NCI-H187 (cell line): ENCODE results near the gene TMEM191C.
"Not testable (repeated sequence)": the region's sequence is repeated elsewhere in the genome, so short reads cannot be mapped to it uniquely, and the experiment has no call there.

Experiments
- DNase-seq, 2 experiments: peaks; one replicate each; lab custom pipeline; 2025; lab: John Stamatoyannopoulos, UW

Gene TMEM191C

DNA sequence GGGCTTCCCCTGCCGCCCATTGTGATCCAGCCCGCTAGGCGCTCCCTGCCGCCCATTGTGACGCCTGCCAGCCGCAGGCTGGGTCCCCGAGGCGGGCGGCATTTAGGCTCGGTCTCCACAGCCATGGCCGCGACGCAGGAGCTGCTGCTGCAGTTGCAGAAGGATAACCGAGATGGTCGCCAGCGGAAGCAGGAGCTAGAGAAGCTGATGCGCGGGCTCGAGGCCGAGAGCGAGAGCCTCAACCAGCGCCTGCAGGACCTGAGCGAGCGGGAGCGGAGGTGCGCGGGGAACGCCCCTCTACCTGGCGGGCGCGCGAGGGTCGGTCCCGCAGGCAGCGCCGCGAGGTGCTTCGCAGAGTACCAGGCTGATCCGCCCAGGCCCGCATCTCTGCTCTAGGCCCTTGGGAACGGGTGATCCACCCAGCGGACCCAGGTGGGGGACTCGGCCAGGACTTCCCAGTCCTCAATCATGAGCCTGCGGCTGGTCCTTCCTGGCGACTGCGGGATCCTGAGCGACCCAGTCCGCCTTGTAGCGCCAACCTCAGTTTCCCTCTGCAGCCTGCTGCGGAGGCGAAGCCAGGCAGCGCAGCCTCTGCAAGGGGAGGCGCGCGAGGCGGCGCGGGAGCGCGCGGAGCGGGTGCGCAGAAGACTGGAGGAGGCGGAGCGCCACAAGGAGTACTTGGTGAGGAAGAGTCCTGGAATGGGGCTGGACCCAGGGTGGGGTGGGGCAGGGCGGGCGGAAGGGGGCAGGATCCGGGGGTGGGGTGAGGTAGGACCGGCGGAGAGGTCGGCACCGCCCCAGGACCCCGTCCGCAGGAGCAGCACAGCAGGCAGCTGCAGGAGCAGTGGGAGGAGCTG, at the start of gene TMEM191C:
TSS of gene TMEM191C (plus strand) at position 51 of the 857 bp plus-strand sequence. CDS start at position 124, 73 bp downstream.
- DNase-seq: not testable (repeated sequence)

DNA sequence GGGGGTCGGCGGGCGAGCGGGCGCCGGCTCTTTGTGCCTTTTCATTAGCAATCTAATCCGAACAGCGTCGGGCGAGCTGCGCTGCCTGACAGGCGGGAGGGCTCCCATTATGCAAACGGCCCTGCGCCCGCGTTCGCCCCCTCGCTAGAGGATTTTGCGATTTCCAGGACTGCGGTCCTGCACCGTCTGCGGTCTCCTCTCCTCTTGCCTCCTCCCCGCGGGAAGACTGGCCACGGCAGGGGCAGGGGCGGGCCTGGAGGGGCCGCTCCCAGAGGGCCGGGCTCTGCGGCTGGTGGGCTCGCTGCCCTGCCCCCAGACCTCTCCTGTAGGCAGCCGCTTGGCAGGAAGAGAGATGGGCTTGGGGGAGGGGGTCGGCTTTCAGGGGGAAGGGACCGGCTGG, 49.3 kb upstream of the TMEM191C start:
- not testable (repeated sequence) for DNase-seq

DNA sequence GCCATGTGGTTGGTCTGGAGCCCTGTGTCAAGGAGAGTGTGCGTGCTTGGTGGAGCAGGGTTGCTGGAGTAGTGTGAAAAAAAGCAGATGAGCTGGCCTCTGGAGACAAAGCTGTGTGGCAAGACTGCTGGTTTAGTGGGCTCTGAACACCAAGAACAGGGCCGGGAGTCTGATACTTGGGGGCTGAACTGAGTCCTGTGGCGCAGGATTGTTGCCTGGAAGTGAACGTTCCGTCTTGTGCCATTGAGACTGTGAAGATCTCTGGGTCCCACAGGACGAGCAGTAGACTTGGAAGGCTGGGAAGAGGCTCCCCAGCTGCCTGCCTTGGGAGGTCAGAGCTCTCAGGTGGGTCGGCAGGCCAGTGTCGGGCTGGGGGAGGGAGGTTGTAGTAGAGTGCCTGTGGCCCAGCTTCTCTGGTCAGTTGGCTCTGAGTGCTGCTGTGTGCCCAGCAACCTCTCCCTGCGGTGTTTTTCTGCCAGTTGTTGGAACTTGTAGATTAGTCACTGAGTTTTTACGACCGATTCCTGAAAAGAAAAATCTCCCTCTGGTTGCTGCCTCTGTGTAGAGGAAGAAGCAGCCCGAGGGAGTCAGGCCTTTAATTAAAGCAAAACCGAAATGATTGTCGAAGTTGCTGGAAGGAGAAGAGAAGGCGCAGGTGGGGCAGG, 48.1 kb upstream of the TMEM191C start:
- DNase-seq: not testable (repeated sequence)

DNA sequence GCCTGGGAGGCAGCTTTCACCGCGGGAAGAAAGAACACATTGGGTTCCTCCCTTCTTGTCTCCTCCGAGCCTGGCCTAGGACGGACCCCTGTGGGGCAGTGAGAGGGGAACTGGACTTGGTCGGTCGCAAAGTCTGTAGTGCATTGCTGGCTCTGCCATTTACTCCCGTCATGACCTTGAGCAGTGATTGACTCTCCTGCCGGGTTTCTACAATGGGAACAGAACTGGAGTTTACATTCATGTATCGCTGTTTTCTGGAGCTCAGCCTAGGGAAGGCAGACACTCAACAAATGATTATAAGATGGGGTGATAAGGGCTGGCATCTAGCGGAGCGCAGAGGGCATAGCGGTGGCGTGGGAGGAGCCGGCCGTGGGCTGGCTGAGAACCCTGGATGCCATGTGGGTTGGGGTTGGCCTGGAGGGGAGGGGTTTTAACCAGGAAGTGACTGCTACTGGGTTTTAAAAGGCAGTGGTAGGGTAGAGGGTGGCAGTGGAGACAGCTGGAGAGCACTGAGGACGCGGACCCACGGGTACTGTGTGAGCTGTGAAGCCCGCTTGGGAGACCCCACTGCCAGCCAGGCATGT, 46.9 kb upstream of the TMEM191C start:
- not testable (repeated sequence) for DNase-seq

DNA sequence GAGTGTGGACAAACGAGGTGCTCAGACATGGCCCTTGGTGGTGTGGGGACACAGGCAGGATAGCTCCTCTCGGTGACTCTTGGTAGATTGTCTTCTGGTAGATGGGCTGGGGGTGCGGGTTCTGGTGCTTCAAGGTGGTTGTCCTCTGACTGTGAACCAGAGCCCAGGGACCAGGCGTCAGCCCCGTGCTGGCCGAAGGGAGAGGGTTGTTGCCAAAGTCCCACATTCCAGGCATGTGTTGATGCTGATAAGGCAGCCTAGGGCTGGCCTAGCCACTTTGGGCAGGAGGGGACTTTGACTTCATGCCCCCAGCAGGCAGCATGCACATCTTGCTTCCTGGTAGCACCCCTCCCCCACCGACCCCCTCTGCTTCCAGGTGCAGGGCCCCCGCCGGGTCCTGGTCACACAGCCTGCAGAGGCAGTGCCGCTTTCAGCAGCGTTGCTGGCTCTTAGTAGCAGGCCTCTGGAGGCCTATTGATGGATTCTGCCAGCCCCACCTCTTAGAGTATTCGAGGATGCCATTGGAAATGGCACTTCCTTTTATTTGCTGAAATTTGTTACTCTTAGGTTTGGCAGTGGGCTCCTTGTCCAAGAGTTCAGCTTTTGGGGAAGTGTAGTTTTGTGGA, 43.0 kb upstream of the TMEM191C start:
- DNase-seq: not testable (repeated sequence)

DNA sequence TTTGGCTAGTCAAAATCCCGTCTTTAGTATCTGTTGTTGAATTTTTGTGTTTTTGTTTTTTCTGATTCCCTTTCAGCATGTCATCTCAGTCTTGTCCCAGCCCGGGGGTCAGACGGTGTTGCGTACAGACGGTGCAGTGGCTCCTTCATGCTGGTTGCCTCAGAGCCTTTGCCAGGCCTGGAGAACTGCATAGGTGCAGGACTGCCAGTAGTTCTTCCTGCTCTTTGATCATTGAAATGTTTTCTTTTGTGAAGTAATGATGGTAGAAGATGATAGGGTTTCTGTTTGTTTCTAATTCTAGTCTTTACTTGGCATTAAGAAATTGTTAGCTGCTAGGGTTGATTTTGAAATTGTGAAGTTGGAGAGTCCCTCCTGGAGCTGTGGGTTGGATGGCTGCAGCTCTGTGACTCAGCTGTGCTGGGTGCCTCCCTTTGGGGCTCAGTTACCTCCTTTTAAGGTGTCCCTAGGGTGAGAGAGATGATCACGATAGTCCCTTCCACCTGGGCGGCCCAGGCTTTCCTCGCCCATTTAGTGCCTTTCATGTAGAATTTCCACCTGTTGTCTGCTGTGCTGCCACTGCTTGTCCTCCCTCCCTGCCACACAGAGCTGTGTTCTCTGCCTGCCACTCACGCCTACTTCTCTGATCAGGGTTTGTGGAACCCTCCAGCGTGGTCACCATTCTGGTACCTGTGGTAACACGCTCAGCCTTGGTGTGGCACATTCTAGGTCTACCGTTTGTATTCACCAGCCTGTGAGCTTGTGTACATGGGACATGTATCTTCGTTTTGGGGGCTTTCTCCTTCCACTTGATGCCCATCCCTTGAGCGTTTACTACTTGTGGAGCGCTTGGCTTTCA, 32.6 kb upstream of the TMEM191C start:
- not testable (repeated sequence) for DNase-seq

DNA sequence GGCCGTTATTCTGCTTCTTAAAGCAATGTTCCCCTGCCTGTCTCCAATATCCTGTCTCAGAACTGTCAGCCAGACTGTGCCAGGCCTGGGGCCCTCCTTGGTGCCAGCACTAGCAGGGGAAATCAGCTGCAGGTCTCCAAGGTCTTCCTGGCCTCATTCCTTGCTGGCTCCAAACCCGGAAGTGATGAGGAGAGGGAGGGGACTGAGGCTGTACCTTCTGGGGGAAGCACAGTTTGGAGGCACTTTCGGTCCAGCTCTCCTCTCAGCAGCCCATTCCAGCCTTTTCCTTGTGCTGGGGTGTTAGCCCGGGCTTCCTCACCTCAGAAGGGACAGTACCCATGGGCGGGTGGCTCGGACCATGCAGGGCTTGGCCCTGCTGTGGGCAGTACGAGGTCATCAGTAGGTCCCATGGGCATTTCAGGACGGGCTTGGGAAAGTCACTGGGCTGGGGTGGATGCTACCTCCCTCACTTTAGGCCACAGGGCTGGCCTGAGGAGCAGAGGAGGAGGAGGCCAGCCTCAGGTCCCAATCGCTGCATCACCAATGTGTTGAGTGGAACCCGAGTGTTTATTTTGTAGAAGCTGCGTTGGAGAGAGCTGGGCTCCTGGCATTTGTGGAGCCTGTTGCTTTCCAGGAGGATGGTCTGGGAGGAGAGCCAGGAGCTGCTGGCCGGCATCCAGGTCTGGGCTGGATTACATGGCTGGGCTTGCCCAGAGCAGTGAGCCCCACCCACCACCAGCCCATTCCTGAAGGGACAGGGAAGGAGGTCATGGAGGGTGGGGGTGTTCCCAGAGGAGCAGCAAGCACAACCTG, 31.0 kb upstream of the TMEM191C start:
- DNase-seq: not testable (repeated sequence)

DNA sequence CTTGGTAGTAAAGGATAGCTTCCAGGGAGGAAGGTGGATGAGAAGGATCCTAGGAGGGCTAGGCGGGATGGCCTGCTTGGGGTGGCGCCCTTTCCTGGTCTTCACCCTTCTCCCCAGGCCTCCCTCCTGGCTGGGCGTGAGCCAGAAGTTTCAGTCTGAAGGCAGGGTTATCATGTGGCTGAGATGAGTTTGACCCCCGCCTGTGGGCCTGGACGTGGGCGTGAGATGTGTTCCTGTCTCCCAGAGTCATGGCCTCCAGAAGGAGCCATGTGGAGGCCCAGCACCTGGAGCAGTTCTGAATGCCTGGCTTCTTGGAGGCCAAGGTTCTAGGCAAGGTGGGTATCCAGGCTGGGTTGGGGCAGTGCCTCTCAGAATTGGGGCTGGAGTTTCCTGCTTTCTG, 29.2 kb upstream of the TMEM191C start:
- DNase-seq: not testable (repeated sequence)

DNA sequence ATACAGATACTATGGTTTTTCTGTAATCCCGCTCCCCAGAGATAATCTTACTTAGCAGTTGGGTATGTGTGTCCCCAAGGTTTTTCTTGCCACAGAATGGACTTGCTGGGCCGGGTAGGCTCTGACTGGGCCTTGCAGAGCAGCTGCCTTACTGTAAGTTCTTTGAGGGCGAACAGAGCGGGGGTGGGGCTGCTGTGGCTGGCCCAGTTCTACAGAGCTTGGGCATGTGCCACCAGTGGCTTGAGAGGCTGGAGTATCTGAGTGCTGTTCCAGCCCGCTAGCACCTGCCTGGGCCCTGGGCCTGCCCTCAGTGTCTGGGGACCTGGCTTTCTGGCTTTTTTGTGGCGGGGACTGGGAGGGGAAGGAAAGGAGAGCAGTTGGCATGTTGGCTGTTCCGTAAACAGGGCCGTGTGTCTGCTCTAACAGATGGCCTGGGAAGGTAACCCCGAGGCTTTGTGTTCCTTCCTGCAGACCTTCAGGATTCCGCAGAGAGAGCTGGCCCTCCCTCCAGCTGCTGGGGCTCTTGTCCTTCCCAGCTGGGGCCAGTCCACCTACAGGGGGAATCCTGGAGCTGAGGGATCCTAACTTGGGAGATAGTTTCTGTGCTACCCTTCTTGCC, 27.1 kb upstream of the TMEM191C start:
- not testable (repeated sequence) for DNase-seq

DNA sequence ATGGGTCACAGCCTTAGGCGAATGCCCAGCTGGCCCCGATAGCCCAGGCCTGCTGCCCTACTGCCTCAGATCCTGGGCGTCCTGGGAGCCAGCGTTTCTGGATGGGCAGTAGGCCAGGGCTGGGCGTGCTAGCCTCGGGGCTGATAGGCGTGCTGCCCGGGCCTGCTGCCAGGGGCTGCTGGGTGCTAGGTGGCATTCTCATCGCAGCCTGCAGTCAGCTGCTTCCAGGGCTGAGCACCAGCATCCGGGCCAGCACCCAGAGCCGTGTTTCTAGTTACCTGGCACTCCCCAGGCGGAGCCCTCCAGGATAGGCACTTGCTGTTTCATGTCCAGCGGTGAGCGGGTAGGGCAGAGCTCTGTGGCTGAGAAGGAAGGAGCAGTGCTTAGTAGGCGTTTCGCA, 26.5 kb upstream of the TMEM191C start:
- not testable (repeated sequence) for DNase-seq

DNA sequence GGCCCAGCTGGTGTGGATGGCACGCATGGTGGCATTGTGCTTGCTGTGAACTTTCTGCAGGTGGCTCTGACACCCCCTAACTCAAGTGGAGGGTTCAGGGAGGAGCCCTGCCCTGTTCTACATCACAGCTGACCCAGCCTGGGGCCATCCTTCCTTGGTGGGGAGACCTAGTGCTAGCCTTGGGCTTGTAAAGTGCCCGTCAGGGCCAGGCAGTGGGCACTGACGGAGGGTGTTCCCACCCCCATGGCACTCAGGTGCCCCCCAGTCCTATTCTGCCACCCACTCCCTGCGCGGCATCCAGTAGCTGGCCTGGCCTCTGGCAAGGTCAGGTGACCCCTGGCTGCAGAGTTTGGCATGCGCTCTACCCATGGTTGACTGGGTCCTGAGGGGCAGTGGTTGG, 26.0 kb upstream of the TMEM191C start:
- DNase-seq: not testable (repeated sequence)

DNA sequence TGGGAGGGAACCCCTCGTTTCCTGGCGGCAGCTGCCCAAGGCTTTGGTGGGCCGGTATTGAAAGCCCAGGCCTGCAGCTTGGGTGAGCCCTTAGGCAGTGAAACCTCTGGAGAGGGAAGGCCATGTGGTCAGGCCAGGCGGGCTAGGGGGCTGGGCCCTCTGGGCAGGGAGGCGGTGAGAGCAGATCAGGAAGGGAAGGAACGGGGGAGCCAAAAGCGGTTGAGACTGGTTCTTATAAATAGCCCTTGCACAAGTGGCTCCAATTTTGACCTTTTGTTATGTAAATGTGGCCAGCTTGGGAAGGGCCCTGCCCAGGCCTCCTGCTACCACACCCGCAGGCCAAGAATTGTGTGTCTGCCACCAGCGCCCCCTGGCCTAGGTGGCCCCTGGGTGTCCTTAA, 25.1 kb upstream of the TMEM191C start:
- DNase-seq: not testable (repeated sequence)

DNA sequence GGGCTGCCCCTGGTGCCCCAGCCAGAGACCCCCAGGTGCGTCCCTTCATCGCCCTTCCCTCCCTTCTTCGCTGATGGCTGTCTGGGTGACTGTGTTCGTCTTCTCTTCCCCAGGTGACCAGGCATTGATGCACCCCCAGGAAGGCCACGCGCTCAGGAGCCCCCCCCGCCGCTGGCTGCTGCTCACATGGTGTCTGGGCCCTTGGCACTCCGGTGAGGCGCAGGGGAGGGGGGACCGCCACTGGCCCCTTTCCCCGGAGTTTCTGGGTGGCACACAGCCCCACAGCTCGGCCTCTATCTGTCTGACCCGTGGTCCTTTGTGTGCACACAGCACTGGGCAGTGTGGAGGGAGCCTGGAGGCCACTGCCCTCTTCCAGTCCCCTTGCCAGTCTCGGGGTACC, 24.5 kb upstream of the TMEM191C start:
- not testable (repeated sequence) for DNase-seq

DNA sequence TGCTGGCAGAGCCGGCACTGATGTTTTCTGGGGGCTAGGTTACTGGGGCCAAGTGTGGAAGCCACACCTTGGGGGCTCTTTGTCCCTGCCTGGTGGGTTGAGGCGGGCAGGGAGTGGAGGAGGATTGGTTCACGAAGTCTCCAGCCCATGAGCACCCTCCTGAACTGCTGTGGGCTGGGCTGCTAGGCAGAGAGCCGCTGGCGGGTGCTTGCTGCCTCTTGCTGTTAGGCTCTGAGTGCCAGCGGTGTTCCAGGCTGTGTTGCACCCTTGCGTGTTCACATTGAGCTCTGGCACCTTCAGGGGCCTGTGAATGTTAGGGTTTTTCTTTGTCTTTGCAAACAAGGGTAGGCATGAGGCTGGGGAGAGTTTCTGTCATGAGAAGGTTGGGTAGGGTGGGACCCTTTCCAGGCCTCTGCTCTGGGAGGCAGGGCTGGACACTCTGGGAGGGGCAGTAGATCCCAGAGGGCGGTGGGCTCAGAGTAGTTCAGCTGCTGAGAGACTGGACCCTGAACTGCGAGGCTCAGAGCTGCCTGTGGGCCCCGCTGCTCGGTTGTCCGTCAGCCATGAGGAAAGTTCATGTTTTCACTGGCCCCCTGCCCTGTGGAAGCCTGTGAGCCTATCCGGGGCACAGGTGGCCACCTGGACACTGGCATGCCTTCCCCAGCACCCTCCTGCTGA, 24.0 kb upstream of the TMEM191C start:
- no peak for DNase-seq

DNA sequence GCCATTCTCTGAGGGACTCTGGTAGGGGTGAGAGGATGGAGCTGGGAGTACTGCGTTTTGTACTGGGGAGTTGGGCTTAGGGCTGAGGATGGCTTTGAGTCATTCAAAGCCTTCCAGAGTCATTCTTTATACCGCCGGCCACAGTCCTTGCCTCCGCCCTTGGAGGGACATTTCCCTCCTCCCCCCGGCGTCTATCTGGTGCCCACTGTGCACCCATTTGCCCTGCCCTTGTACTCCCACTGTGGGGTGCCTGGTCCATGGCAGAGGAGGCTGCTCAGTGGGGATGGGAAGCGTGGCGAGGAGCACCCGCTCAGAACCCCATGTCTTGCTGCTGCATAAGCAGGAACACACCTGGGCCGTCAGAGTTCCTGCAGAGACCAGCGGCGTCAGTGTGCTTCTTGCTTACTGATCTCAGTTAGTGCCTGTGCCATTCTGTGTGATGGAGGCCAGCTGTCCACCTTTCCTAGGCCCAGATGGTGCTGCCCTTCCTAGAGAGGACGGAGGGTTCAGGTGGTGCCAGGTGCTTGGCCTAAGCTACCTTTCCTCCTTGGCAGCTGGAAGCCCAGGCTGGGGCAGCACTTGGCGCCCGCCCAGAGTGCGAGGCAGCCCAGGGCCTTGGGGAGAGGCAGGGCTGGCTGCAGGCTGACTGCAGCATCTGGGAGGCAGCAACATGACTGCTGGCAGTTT, 23.3 kb upstream of the TMEM191C start:
- no peak for DNase-seq

DNA sequence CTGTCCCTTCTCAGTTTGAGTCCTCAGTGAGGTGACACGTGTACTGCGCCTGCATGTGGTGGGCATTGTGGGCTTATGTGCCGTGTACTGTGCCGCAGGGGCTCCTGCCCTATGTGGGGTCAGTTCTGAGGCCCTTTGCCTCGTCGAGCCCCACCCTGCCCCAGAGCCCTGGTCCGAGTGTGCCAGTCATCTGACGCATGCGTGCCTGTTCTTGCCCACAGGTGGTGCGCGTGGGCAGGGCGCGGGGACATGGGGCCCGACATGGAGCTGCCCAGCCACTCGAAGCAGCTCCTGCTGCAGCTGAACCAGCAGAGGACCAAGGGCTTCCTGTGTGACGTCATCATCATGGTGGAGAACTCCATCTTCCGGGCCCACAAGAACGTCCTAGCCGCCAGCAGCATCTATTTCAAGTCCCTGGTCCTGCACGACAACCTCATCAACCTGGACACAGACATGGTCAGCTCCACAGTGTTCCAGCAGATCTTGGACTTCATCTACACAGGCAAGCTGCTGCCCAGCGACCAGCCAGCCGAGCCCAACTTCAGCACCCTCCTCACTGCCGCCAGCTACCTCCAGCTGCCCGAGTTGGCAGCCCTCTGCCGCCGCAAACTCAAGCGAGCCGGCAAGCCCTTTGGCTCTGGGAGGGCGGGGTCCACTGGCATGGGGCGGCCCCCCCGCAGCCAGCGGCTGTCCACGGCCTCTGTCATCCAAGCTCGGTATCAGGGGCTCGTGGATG, 22.3 kb upstream of the TMEM191C start:
- DNase-seq: no peak

DNA sequence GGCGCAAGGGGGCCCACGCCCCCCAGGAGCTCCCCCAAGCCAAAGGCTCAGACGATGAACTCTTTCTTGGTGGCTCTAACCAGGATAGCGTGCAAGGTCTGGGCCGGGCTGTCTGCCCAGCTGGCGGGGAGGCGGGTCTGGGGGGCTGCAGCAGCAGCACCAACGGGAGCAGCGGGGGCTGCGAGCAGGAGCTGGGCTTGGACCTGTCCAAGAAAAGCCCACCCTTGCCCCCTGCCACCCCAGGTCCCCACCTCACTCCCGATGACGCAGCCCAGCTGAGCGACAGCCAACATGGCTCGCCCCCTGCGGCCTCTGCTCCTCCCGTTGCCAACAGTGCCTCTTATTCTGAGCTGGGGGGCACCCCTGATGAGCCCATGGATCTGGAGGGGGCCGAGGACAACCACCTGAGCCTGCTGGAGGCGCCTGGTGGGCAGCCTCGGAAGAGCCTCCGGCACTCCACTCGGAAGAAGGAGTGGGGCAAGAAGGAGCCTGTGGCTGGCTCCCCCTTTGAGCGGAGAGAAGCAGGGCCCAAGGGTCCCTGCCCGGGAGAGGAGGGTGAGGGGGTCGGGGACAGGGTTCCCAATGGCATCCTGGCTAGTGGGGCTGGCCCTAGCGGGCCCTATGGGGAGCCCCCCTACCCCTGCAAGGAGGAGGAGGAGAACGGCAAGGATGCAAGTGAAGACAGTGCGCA, 21.6 kb upstream of the TMEM191C start:
- DNase-seq: no peak
